Hepatocyte (in vitro differentiated cells): ENCODE measurements around the gene CLSTN3. TPM values are rescaled to one million over a fixed set of nuclear protein-coding genes. Genes with fewer than 3 reads are reported as not detected.

Source experiments
- DNase-seq: peaks from one replicate; pipeline ENCODE4 v3.0.0-alpha.2; 2016; ENCODE audit warnings: low spot score
- H2AFZ ChIP-seq: fragments of 200-600 bp; sonication (generic); 2 replicates; pipeline ENCODE4 v1.6.0; 2016; ENCODE audit warnings: antibody characterized with exemption, mild to moderate bottlenecking
- H3K27ac ChIP-seq: fragments of 200-600 bp; sonication (generic); 2 replicates; pipeline ENCODE4 v1.5.1; 2016; ENCODE audit warnings: mild to moderate bottlenecking
- H3K27me3 ChIP-seq: fragments of 200-600 bp; sonication (generic); 2 replicates; pipeline ENCODE4 v1.6.1; 2016
- H3K36me3 ChIP-seq: fragments of 200-600 bp; sonication (generic); replicated peaks from 2 replicates; pipeline ENCODE4 v1.5.1; 2016; ENCODE audit warnings: low read depth; ENCODE audit not compliant: insufficient read depth
- H3K4me1 ChIP-seq: fragments of 200-600 bp; sonication (generic); 2 replicates; pipeline ENCODE4 v1.5.1; 2016; ENCODE audit warnings: mild to moderate bottlenecking, moderate library complexity; ENCODE audit not compliant: insufficient read depth
- H3K4me2 ChIP-seq: fragments of 200-600 bp; sonication (generic); 2 replicates; pipeline ENCODE4 v1.6.0; 2016
- H3K4me3 ChIP-seq: fragments of 200-600 bp; sonication (generic); 2 replicates; pipeline ENCODE4 v1.5.1; 2016; ENCODE audit warnings: mild to moderate bottlenecking
- H3K79me2 ChIP-seq: fragments of 200-600 bp; sonication (generic); 2 replicates; pipeline ENCODE4 v1.6.0; 2017; ENCODE audit warnings: mild to moderate bottlenecking
- H3K9me2 ChIP-seq: fragments of 200-600 bp; sonication (generic); replicated peaks from 2 replicates; pipeline ENCODE4 v1.6.0; 2017; ENCODE audit warnings: mild to moderate bottlenecking; ENCODE audit not compliant: insufficient read depth
- H3K9me3 ChIP-seq: fragments of 200-600 bp; sonication (generic); 2 replicates; pipeline ENCODE4 v1.5.1; 2016; ENCODE audit warnings: low read depth, mild to moderate bottlenecking
- H4K20me1 ChIP-seq: fragments of 200-600 bp; sonication (generic); 2 replicates; pipeline ENCODE4 v1.6.0; 2016; ENCODE audit warnings: mild to moderate bottlenecking; ENCODE audit not compliant: insufficient read depth, poor library complexity, severe bottlenecking
- CTCF ChIP-seq: fragments of 200-600 bp; sonication (generic); IDR thresholded peaks from 2 replicates; pipeline ENCODE4 v1.5.1; 2016; ENCODE audit warnings: antibody characterized with exemption, mild to moderate bottlenecking; ENCODE audit not compliant: poor library complexity
- EZH2 ChIP-seq: fragments of 200-600 bp; sonication (generic); IDR thresholded peaks from 2 replicates; pipeline ENCODE4 v1.6.1; 2016; ENCODE audit warnings: antibody characterized with exemption, mild to moderate bottlenecking, borderline replicate concordance
- EZH2phosphoT487 ChIP-seq: fragments of 200-600 bp; sonication (generic); IDR thresholded peaks from one replicate; pipeline ENCODE4 v1.6.1; 2018; ENCODE audit warnings: antibody characterized with exemption, mild to moderate bottlenecking, low read depth, moderate library complexity; ENCODE audit not compliant: unreplicated experiment, severe bottlenecking
- WGBS: methylation state at CpG from one replicate; pipeline ENCODE4 v1.1.6; 2016; ENCODE audit warnings: low lambda C conversion rate; ENCODE audit errors: missing lambda C conversion rate; 5-methylcytosine and 5-hydroxymethylcytosine counted together
- polyA plus RNA-seq: library from polyadenylated mRNA; unstranded; fragments of >200 nt; fragmentation: Nextera tagmentation; extraction: Ambion mirVana; gene quantifications from 2 replicates; pipeline ENCODE4 v1.2.1, GENCODE V29; 2016
- total RNA-seq: library from RNA; depleted of rRNA; stranded (reverse); fragments of >200 nt; gene quantifications from 2 replicates; pipeline ENCODE4 v1.2.3, GENCODE V29; 2014

The CLSTN3 gene
- total and polyA plus RNA-seq, 2 experiments from 2014 or later: 37.8 to 57.0 TPM

- no peaks in the 10 kb centered on the region for H3K4me1 ChIP-seq
- WGBS: 93% methylated on average over 4 of the region's 4 CpGs
- H4K20me1 ChIP-seq: no peaks in the 10 kb centered on the region
- DNase-seq: no peak
- no peaks in the 10 kb centered on the region for H3K9me2 ChIP-seq
- no peak overlapping the region for H3K27ac ChIP-seq
- no peaks in the 10 kb centered on the region for H3K27me3 ChIP-seq
- H3K4me3 ChIP-seq: no peak overlapping the region
- H3K36me3 ChIP-seq: no peaks in the 10 kb centered on the region
- H3K4me2 ChIP-seq: no peak overlapping the region
- no peak overlapping the region for H2AFZ ChIP-seq
- H3K9me3 ChIP-seq: no peaks in the 10 kb centered on the region
- no peaks in the 10 kb centered on the region for H3K79me2 ChIP-seq
- TF ChIP-seq CTCF: no peak
- TF ChIP-seq EZH2: no peak
- no peak for TF ChIP-seq EZH2phosphoT487
Measured at GRCh38 chr12:7161327-7161726, 31.2 kb downstream of the CLSTN3 start.

GRCh38 chr12:7161811-7162210 lies 31.6 kb downstream of the CLSTN3 start:
- H3K27me3 ChIP-seq: no peaks in the 10 kb centered on the region
- H3K9me2 ChIP-seq: no peaks in the 10 kb centered on the region
- H3K79me2 ChIP-seq: no peaks in the 10 kb centered on the region
- WGBS: 93% methylated on average over 5 of the region's 5 CpGs
- no peak for TF ChIP-seq EZH2phosphoT487
- no peak for TF ChIP-seq CTCF
- no peak for TF ChIP-seq EZH2
- H3K27ac ChIP-seq: no peak overlapping the region
- H3K9me3 ChIP-seq: no peaks in the 10 kb centered on the region
- H3K4me2 ChIP-seq: no peak overlapping the region
- H3K4me1 ChIP-seq: no peaks in the 10 kb centered on the region
- H3K4me3 ChIP-seq: no peak overlapping the region
- H2AFZ ChIP-seq: no peak overlapping the region
- no peak for DNase-seq
- no peaks in the 10 kb centered on the region for H3K36me3 ChIP-seq
- no peaks in the 10 kb centered on the region for H4K20me1 ChIP-seq

- no peaks in the 10 kb centered on the region for H3K27me3 ChIP-seq
- peak overlapping the region; percentile 57 for H3K4me2 ChIP-seq
- peak; percentile 76 for DNase-seq
- no peaks in the 10 kb centered on the region for H3K79me2 ChIP-seq
- no peak for TF ChIP-seq EZH2
- TF ChIP-seq CTCF: peak; percentile 55
- TF ChIP-seq EZH2phosphoT487: no peak
- no peaks in the 10 kb centered on the region for H3K9me3 ChIP-seq
- H3K4me1 ChIP-seq: no peaks in the 10 kb centered on the region
- H3K36me3 ChIP-seq: no peaks in the 10 kb centered on the region
- H4K20me1 ChIP-seq: no peaks in the 10 kb centered on the region
- H3K9me2 ChIP-seq: no peaks in the 10 kb centered on the region
- H2AFZ ChIP-seq: no peak overlapping the region
- WGBS: 18% methylated on average over 19 of the region's 19 CpGs
- no peak overlapping the region for H3K27ac ChIP-seq
- no peak overlapping the region for H3K4me3 ChIP-seq
Measured at GRCh38 chr12:7162691-7163114, 32.5 kb downstream of the CLSTN3 start.

- H3K9me2 ChIP-seq: no peaks in the 10 kb centered on the region
- no peaks in the 10 kb centered on the region for H4K20me1 ChIP-seq
- TF ChIP-seq EZH2: no peak
- no peak for TF ChIP-seq CTCF
- no peak for TF ChIP-seq EZH2phosphoT487
- no peak overlapping the region for H3K4me3 ChIP-seq
- no peaks in the 10 kb centered on the region for H3K79me2 ChIP-seq
- H3K27me3 ChIP-seq: no peaks in the 10 kb centered on the region
- no peaks in the 10 kb centered on the region for H3K4me1 ChIP-seq
- H3K4me2 ChIP-seq: no peak overlapping the region
- no peak overlapping the region for H2AFZ ChIP-seq
- DNase-seq: no peak
- H3K36me3 ChIP-seq: no peaks in the 10 kb centered on the region
- no peaks in the 10 kb centered on the region for H3K9me3 ChIP-seq
- H3K27ac ChIP-seq: no peak overlapping the region
Measured at GRCh38 chr12:7169951-7170350, 39.8 kb downstream of the CLSTN3 start.
